SK-N-DZ (cell line): ENCODE results near the gene FSD1L.

Source experiments
- DNase-seq: peaks from one replicate; pipeline ENCODE4 v3.0.0-alpha.2; 2015; ENCODE audit warnings: low spot score

FSD1L gene

GRCh38 chr9:105435453-105435852 is 12.4 kb upstream of the FSD1L start:
- DNase-seq, result no peak

- DNase-seq, result no peak
These were observed 11.1 kb upstream of the FSD1L start for GRCh38 chr9:105436783-105437182.

- no peak for DNase-seq
These were observed 10.1 kb upstream of the FSD1L start for GRCh38 chr9:105437704-105438103.

GRCh38 chr9:105438141-105438806 is 9.6 kb upstream of the FSD1L start:
- no peak for DNase-seq

DNA sequence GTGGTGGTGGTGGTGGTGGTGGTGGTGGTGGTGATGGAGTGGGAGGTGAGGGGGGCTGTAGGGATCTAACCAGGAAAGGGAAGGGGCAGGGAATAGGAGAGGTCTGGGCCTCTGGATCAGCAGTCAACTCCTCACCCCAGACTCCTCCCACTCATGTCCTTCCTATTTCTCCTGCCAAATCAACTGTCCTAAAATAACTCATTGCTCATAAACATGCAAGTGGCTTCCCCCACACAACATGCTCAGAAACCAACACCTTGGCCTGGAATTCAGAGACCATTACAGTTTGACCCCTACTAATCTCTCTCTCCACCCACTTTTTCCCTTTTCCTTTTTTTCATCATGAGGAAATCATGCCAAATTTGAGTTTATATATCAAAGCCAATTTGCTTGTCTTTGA is 8.4 kb upstream of the FSD1L start:
- DNase-seq, result no peak

- no peak for DNase-seq
These were observed 6.1 kb upstream of the FSD1L start for GRCh38 chr9:105441616-105442160.

GRCh38 chr9:105443121-105443520 is 4.7 kb upstream of the FSD1L start:
- no peak for DNase-seq

- no peak for DNase-seq
These were observed 3.7 kb upstream of the FSD1L start for GRCh38 chr9:105444130-105444529.

- DNase-seq, result no peak
These were observed 2.5 kb upstream of the FSD1L start for GRCh38 chr9:105445203-105445881.

- no peak for DNase-seq
These were observed 434 bp upstream of the FSD1L start for GRCh38 chr9:105447386-105447813.

GRCh38 chr9:105449081-105449480 is 1.2 kb downstream of the FSD1L start:
- no peak for DNase-seq

DNA sequence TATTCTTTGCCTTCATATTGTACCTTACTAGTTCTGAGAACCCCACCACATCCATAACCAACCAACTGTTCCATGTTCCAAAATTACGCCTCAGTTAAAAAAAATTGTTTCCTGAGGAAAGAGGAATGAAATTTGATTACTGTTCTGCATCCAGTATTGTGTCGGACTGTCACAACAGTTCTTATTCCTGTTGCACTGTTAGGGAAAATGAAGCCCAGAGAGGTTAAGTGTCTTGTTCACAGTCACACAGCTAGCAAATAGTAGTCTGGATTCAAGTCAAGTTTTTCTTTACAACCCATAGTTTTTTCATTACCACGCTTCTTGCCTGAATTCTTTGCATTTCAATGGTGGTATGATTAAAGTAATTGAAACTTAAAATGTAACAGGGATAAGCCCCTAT is 4.4 kb downstream of the FSD1L start:
- no peak for DNase-seq

- DNase-seq, result no peak
These were observed 8.1 kb downstream of the FSD1L start for GRCh38 chr9:105455836-105456475.

DNA sequence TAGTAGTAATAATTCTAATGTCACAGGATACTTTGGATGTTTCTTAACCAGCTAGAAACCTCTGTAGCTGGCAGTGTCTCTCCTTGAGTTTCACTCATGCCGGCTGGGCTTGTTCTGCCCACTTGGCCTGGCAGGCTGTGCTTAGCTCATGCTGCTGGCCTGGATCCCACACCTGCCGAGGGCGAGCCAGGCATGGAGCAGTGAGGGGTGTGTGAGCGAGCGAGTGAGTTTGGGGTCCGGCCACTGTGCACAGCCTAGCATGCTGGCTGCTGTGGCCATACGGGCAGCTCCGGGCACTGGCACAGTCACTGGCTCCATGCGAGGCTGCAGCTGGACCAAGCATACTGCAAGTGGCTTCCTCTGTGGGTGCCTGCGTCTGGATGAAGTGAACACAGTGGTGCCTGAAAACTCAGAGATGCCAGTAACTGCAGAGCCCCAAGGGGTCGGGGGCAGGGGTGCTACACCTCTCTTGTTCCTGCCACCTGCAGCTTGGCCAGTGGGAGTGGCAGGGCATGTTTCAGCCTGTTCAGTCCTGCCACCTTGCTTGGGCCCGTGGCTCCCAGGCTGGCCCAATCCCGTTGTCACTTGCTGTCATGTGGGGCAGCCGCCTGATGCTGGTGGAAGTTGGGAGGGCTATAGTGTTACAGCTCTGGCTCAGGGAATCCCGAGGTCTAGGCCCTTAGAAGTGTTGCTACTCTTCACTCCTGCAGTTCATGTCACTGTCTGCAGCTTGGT is 9.9 kb downstream of the FSD1L start:
- no peak for DNase-seq

GRCh38 chr9:105458404-105458803 is 10.6 kb downstream of the FSD1L start:
- DNase-seq, result no peak

- DNase-seq, result no peak
These were observed 11.5 kb downstream of the FSD1L start for GRCh38 chr9:105459336-105459735.

DNA sequence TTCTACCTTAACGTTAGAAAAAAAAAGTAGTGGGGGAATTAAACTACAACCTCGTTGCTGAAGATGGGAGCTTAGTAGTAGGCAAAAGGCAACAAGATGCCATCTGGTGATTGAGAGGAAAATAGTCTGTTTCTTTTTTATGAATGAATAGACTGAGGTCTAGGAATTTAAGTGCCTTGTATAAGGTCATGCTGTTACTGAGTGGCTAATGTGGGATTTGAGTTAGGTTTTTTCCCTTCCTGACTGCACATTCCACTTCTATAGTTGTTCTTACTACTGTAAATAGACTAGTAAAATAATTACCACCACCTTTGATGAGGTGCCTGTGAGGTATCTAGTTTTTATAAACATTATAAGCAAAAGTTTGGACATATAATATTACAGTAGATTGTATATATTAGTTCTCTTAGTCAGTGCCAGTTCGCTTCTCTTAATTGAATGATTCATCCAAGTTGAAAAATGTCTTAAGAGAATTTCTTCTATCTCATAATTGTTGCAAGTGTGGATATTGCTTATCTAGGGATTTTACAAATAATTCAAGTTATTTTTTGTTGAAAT is 19.1 kb downstream of the FSD1L start:
- no peak for DNase-seq

DNA sequence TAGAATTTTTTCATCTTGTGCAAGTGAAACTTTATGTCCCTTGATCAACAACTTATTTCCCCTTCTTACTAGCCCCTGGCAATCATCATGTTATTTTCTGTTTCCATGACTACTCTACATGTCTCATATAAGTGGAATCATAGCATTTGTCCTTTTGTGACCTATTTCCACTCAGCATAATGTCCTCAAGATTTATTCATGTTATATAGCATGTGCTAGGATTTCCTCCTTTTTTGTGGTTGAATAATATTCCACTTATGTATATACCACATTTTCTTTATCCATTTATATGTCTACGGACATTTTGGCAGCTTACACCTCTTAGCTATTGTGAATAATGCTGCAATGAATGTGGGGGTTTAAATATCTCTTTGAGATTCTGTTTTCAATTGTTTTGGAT is 21.0 kb downstream of the FSD1L start:
- DNase-seq, result no peak

DNA sequence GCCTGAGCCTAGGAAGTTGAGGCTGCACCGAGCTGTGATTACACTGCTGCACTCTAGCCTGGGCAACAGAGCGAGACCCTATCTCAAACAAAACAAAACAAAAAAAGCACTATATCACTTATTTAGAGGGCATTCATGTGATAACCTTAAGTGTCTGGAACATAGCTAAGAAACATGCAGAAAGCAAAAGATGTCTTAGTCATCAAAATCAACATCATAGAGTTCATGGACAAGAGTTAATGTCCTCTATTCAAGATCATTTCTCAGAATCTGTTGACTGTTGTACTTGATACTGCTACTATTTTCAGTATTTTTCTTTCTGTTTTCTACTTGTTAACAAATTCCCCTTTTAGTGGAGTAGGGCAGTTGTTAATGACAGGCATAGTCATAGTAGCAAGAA is 25.4 kb downstream of the FSD1L start:
- DNase-seq, result no peak

DNA sequence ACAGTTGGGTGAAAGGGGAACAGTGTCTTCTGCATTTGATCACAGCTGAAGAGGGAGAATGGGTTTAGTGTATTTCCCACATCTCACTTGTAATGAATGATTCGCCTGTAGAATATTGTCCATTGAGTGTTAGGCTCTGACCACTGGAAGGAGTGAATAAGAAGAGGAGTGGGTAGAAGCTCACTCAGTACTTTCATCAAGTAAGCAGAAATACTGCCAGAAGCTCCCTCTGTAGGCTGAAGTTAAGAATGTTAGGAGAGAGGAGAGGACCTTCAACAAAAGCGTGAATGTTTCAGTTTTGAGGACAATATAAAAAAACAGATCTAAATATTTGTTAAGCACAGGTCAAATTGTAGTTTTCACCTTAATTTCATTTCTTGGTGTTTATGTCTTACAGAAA is 27.5 kb downstream of the FSD1L start:
- no peak for DNase-seq

- DNase-seq, result no peak
These were observed 32.0 kb downstream of the FSD1L start for GRCh38 chr9:105479846-105480245.

DNA sequence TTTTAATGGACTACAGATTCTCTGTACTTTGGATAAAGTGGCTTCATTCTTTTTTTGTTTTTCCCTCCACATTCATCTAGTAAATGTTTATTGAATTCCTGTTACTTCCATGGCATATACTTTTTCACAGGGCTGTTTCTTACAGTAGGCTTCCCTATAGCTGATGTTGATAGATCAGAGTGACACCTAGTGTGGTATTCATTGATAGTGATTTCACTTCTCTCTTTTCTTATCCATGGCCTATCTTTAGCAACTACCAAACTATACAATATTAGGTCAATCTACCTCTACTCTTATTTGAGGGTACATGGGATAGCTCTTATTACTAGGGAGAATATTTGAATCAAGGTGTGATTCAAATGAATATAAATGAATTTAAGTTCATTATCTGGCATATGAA is 35.8 kb downstream of the FSD1L start:
- DNase-seq, result no peak
